ENCODE measurements around the gene PALM2AKAP2. TPM values are rescaled to one million over a fixed set of nuclear protein-coding genes. Genes with fewer than 3 reads are reported as not detected.

Gene PALM2AKAP2
- total and polyA plus RNA-seq, 2 experiments from 2014 or later = 2.7 to 7.0 TPM

DNA sequence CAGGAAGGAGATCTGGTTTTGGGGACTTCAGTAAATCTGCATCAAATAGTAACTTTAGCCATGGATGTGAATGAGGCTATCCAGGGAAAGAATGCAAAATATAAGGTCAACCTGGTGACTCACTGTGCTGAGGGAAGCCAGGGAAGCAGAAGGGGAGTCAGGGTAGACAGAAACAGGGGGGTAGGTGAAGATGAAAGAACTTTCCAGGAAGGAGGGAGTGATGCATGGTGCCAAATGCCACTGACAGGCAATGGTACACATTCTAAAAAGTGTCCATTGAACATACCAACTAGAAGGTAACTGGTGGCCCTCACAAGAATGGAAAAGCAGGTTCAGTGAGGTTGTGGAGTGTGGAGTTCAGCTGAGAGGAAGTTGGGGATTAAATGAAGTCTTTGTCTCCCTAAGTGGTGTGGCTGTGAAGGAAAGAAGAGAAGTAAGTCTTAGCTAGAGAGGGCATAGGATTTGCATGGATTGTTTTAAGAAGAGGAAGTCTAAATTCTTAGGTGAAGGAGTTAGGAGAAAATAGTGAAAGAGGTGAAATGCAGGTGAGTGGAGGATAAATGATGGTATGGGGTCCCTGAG is 35.5 kb downstream of the PALM2AKAP2 start:
- Histone ChIP-seq H2AFZ (no peak overlapping the region), H4K20me1 (ENCODE audit: insufficient read depth, poor library complexity, severe bottlenecking) (no peaks in the 10 kb centered on the region), H3K4me2 (no peak overlapping the region), H3K9me3 (ENCODE audit: low read depth) (no peaks in the 10 kb centered on the region), H3K36me3 (replicated peaks; ENCODE audit: insufficient read depth, low read depth) (no peaks in the 10 kb centered on the region), H3K4me3 (no peak overlapping the region), H3K9me2 (replicated peaks; ENCODE audit: insufficient read depth) (no peaks in the 10 kb centered on the region), H3K27ac (no peak overlapping the region), H3K4me1 (ENCODE audit: insufficient read depth) (peaks cover 9% of the 10 kb centered on the region), H3K79me2 (no peaks in the 10 kb centered on the region), H3K27me3 (no peaks in the 10 kb centered on the region)
- no peak for TF ChIP-seq EZH2 (IDR thresholded peaks at IDR 0.05; ENCODE audit: borderline replicate concordance)
- no peak for TF ChIP-seq EZH2phosphoT487 (IDR thresholded peaks at IDR 0.05; ENCODE audit: low read depth, severe bottlenecking, unreplicated experiment)
- TF ChIP-seq, protein P1, sequence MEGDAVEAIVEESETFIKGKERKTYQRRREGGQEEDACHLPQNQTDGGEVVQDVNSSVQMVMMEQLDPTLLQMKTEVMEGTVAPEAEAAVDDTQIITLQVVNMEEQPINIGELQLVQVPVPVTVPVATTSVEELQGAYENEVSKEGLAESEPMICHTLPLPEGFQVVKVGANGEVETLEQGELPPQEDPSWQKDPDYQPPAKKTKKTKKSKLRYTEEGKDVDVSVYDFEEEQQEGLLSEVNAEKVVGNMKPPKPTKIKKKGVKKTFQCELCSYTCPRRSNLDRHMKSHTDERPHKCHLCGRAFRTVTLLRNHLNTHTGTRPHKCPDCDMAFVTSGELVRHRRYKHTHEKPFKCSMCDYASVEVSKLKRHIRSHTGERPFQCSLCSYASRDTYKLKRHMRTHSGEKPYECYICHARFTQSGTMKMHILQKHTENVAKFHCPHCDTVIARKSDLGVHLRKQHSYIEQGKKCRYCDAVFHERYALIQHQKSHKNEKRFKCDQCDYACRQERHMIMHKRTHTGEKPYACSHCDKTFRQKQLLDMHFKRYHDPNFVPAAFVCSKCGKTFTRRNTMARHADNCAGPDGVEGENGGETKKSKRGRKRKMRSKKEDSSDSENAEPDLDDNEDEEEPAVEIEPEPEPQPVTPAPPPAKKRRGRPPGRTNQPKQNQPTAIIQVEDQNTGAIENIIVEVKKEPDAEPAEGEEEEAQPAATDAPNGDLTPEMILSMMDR (IDR thresholded peaks at IDR 0.05; ENCODE audit: poor library complexity) = no peak
- no peak for DNase-seq (ENCODE audit: low spot score)

DNA sequence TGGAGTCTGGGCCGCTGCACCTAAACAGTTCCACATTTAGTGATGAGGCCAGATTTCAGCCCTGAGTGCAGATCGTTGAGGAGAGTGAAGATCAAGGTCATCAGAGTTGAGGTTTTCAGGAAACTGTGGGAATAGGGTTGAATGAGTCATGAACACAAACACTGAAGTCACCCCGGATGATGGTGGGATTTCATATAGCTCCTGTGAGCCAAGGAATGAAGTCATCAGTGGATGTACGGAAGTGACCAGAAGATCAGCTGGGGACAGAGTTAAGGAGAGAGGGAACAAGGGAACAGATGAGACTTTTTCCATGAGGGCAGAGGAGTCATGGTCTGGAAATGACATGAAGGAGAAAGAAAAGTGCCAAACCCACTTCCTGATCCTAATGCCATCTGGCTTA is 36.5 kb downstream of the PALM2AKAP2 start:
- no peaks in the 10 kb centered on the region for H4K20me1 ChIP-seq (ENCODE audit: insufficient read depth, poor library complexity, severe bottlenecking)
- peaks cover 9% of the 10 kb centered on the region for H3K4me1 ChIP-seq (ENCODE audit: insufficient read depth)
- H3K4me3 ChIP-seq = no peak overlapping the region
- no peaks in the 10 kb centered on the region for H3K79me2 ChIP-seq
- H3K9me2 ChIP-seq (replicated peaks; ENCODE audit: insufficient read depth) = no peaks in the 10 kb centered on the region
- H3K36me3 ChIP-seq (replicated peaks; ENCODE audit: insufficient read depth, low read depth) = no peaks in the 10 kb centered on the region
- no peak overlapping the region for H3K4me2 ChIP-seq
- WGBS (ENCODE audit: low lambda C conversion rate, missing lambda C conversion rate) = 46% methylated on average over 4 of the region's 4 CpGs
- TF ChIP-seq, protein P1 (IDR thresholded peaks at IDR 0.05; ENCODE audit: poor library complexity) = no peak
- no peak for TF ChIP-seq EZH2 (IDR thresholded peaks at IDR 0.05; ENCODE audit: borderline replicate concordance)
- H3K27me3 ChIP-seq = no peaks in the 10 kb centered on the region
- H3K9me3 ChIP-seq (ENCODE audit: low read depth) = no peaks in the 10 kb centered on the region
- no peak overlapping the region for H2AFZ ChIP-seq
- peak overlapping the region; percentile 45 for H3K27ac ChIP-seq
- DNase-seq (ENCODE audit: low spot score) = peak; percentile 65

DNA sequence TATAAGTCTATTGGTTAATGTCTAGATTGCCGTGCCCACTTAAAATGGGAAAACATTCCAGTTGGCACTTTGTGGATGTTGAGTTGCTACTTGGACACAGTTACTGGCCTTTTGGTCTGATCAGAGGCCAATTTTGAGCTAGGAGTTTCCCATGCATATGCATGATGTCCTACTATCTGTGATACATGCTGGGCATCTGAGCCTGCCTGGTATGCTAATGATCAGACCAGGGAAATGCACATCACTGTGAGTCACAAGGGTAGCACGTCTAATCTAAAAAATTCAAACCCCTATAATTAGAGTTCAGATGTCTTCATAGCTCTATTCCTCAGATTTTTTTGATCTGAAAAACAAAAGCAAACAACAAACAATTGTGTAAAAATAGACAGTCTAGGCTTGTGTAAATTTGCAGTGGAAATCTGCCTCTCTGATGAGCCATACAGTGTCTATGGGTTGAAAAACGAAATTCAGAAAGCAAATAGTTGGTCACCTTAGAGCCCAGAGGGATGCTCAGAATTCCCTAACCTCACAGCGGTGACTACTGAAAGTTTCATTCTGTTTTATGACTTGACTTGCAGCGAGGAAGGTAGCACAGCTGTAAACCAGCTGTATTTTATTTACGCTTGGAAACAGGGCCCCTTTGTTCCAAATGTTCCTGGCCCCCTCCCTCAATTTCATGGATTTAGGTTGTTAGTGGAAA is 37.3 kb downstream of the PALM2AKAP2 start:
- Histone ChIP-seq H4K20me1 (ENCODE audit: insufficient read depth, poor library complexity, severe bottlenecking) (no peaks in the 10 kb centered on the region), H3K4me3 (no peak overlapping the region), H3K36me3 (replicated peaks; ENCODE audit: insufficient read depth, low read depth) (no peaks in the 10 kb centered on the region), H3K79me2 (no peaks in the 10 kb centered on the region), H2AFZ (no peak overlapping the region), H3K27ac (peak overlapping the region; percentile 45), H3K9me2 (replicated peaks; ENCODE audit: insufficient read depth) (no peaks in the 10 kb centered on the region), H3K4me1 (ENCODE audit: insufficient read depth) (peaks cover 9% of the 10 kb centered on the region), H3K9me3 (ENCODE audit: low read depth) (no peaks in the 10 kb centered on the region), H3K4me2 (no peak overlapping the region), H3K27me3 (no peaks in the 10 kb centered on the region)
- no peak for DNase-seq (ENCODE audit: low spot score)
- WGBS (ENCODE audit: low lambda C conversion rate, missing lambda C conversion rate) = 70% methylated on average over 6 of the region's 6 CpGs
- TF ChIP-seq, protein P1 (IDR thresholded peaks at IDR 0.05; ENCODE audit: poor library complexity) = no peak
- TF ChIP-seq EZH2 (IDR thresholded peaks at IDR 0.05; ENCODE audit: borderline replicate concordance) (no peak), EZH2phosphoT487 (IDR thresholded peaks at IDR 0.05; ENCODE audit: low read depth, severe bottlenecking, unreplicated experiment) (no peak)
